K562 treated with DMSO at 1 percent for 4 hours (cell line): ENCODE results near the gene P2RY12. TPM values are rescaled to one million over a fixed set of nuclear protein-coding genes. Genes with fewer than 3 reads are reported as not detected.

Experiments
- total RNA-seq: library from RNA; unstranded; fragments of 300-600 nt; gene quantifications from 2 replicates; pipeline ENCODE4 v1.2.3, GENCODE V29; 2022; ENCODE audit not compliant: insufficient read depth

Gene P2RY12
- not detected in 2 replicates for total RNA-seq

DNA sequence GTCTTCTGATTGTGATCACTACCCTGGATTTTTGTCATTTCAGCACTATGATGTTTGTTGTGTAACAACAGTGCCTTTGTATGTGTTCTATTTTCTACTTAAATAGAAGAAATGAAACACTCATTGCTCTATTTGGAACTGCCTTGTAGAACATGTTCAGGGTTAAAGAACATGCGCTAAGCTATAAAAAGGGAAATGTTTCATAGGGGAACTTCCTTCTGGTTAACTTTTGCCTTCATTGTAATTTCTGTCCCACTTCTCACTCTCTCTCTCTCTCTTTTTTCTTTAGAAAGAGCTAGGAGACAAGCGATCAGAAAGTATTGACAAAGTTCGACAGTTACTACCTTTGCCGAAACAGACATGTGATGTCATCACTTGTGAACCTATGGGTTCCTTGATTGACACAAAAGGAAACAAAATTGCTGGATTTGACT is at the start of gene P2RY12:
Gene P2RY12, minus strand, starts transcription at position 13 of the 434 bp plus-strand sequence. CDS start 45,908 bp downstream, outside the sequence.

DNA sequence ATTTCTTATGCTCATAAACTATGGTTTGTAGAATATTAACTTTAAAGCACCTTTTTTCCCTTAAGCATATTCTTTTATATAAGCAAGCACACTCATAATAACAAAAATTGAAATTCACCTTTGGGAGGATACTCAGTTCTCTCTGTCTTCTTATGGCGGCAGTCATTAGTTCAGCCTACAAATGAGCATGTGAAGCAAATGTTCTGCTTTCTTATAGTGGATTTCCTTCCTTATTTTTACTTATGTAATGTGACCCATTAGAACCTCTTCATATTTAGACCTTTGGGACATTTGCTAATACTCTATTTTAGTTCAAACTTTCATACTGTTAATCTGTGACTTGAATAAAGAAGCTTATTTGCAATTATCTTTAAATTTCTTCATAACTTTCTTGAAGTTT is 55.2 kb downstream of the P2RY12 start, which contains the start of gene P2RY13:
Gene P2RY13, minus strand, starts transcription at position 187 of the 400 bp plus-strand sequence. Its CDS starts 21 bp downstream, at position 166.

DNA sequence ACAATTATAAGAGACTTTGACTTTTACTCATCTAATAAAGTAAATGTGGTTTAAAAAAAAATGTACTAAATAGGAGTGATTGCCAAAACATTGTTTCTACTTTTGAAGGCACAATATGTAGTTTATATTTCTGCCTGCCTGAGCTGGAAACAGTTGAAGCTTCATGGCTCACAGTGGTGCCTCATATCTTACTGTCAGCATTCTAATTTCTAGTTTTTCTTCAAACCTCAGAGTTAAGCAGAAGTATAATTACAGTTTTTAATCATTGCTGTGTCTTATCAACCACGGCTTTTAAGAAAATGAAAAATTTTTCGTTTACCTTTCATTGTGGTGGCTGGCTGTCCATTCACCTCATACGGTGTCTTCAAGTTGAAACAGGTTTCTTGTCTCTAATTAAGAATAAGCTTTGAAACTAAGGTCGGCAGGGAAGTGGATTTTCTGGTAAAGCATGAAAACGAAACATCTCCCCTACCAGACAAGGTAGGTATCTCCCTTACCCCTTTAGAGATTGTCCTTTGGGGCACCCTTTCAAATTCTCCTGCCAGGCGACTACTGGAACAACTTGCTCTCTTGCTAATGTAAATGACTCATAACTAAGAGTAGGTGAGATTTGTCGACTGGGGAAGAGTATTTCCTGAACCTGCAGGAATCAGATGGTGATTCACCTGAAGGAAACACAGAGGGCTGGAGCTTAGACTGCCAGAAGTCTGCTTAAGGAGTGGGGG is 68.1 kb downstream of the P2RY12 start, which contains the start of gene GPR87:
Gene GPR87, minus strand, starts transcription at position 554 of the 725 bp plus-strand sequence. CDS start 16,720 bp downstream, outside the sequence.

Other genes starting within 250 kb of the P2RY12 start
- gene GPR171, start 181.5 kb downstream of the P2RY12 start, total RNA-seq: not detected in 2 replicates
- gene P2RY14, start 106.2 kb downstream of the P2RY12 start, total RNA-seq: not detected in 2 replicates
- not detected in 2 replicates for gene GPR87, start 67.9 kb downstream of the P2RY12 start, total RNA-seq
- gene P2RY13, start 55.2 kb downstream of the P2RY12 start, total RNA-seq: not detected in 2 replicates
- 0.08 and 0.23 TPM in 2 replicates for gene IGSF10, start 76.3 kb upstream of the P2RY12 start, total RNA-seq